ENCODE data around the gene SLC25A47. TPM values are rescaled to one million over a fixed set of nuclear protein-coding genes. Genes with fewer than 3 reads are reported as not detected.

SLC25A47 gene
- polyA plus RNA-seq, 3 donors, result not detected

DNA sequence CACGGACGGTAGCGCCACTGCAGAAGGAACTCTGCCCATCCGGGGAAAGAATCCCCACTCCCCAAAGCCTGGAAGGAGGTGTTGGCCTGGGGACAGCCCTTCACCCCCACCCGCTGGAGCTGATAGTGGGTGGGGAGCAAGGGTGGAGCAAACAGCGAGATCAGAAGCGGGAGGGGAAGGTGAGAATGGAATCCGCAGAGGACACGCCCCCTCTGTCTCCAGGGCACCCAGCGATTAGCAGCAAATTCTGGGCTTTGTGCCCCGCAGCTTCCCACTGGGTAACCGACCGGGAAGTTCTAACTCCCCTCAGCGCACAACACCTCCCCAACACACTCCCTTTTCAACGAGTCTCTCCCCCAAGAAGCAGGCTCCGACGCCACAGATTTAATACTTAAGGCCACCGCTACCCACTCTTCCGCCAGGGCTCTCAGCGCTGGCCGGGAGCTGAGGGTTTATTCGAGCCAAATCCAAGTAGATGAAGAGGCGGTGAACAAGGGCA lies 18.3 kb upstream of the SLC25A47 start:
- Mint-ChIP-seq H3K36me3 (peaks cover 0 to 4% of the 10 kb centered on the region in 2 donors), H3K4me3 (peak overlapping the region; percentile 93 to 94), H3K4me1 (peaks cover 49% of the 10 kb centered on the region), H3K27me3 (ENCODE audit: low read depth in 3 of 3) (peaks cover 9 to 18% (median 10%) of the 10 kb centered on the region in 3 donors), H3K9me3 (peaks cover 0 to 4% (median 0%) of the 10 kb centered on the region in 7 donors), H3K27ac (peak overlapping the region in 6 of 7 donors; percentile 65 to 87 (median 70))
- intact Hi-C loops (cut with micrococcal nuclease), result loop anchor here in 1 of 2 donors (5.0 kb wide), 3 partner anchors 37 to 72 kb away; partner anchors contain the start of gene WDR25
- no peaks in the 10 kb centered on the region for H3K27me3 ChIP-seq (ENCODE audit: control insufficient read depth in 2 of 2, insufficient read depth in 2 of 2, low read length in 2 of 2)
- H3K4me1 ChIP-seq (ENCODE audit: control insufficient read depth in 1 of 2, insufficient read depth in 2 of 2, low read length in 2 of 2), result peaks cover 40 to 51% of the 10 kb centered on the region in 2 donors
- H3K79me2 ChIP-seq (ENCODE audit: insufficient read depth, low read length), result peaks cover 33% of the 10 kb centered on the region
- peak overlapping the region; percentile 19 for H2AFZ ChIP-seq (ENCODE audit: insufficient read depth, low read depth, low read length, poor library complexity, severe bottlenecking)
- TF ChIP-seq, protein P1, sequence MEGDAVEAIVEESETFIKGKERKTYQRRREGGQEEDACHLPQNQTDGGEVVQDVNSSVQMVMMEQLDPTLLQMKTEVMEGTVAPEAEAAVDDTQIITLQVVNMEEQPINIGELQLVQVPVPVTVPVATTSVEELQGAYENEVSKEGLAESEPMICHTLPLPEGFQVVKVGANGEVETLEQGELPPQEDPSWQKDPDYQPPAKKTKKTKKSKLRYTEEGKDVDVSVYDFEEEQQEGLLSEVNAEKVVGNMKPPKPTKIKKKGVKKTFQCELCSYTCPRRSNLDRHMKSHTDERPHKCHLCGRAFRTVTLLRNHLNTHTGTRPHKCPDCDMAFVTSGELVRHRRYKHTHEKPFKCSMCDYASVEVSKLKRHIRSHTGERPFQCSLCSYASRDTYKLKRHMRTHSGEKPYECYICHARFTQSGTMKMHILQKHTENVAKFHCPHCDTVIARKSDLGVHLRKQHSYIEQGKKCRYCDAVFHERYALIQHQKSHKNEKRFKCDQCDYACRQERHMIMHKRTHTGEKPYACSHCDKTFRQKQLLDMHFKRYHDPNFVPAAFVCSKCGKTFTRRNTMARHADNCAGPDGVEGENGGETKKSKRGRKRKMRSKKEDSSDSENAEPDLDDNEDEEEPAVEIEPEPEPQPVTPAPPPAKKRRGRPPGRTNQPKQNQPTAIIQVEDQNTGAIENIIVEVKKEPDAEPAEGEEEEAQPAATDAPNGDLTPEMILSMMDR (IDR thresholded peaks at IDR 0.05), result no peak
- H4K20me1 ChIP-seq (ENCODE audit: insufficient read depth, low read length), result peaks cover 17% of the 10 kb centered on the region
- peak overlapping the region; percentile 93 for H3K4me2 ChIP-seq (replicated peaks; ENCODE audit: extremely low read depth, low read length, poor library complexity, severe bottlenecking)
- no peaks in the 10 kb centered on the region for H3K36me3 ChIP-seq (replicated peaks in 1 of 2; ENCODE audit: control insufficient read depth in 1 of 2, insufficient read depth in 2 of 2, low read length in 2 of 2)
- 0% methylated on average over 10 of the region's 23 CpGs for WGBS (ENCODE audit: insufficient coverage)
- H3K27ac ChIP-seq (ENCODE audit: low read depth in 1 of 2, low read length in 2 of 2), result no peak overlapping the region
- no peaks in the 10 kb centered on the region for H3K9me3 ChIP-seq (replicated peaks in 1 of 2; ENCODE audit: control insufficient read depth in 1 of 2, insufficient read depth in 1 of 2, low read length in 2 of 2)
- peak overlapping the region; percentile 54 to 81 (median 71) for H3K4me3 ChIP-seq (replicated peaks in 1 of 3; ENCODE audit: low read depth in 2 of 3, low read length in 3 of 3)
- peak in 1 of 3 donors; percentile 9 for DNase-seq
- H3K9ac ChIP-seq (ENCODE audit: insufficient read depth, low read length, poor library complexity, severe bottlenecking), result peak overlapping the region; percentile 39

DNA sequence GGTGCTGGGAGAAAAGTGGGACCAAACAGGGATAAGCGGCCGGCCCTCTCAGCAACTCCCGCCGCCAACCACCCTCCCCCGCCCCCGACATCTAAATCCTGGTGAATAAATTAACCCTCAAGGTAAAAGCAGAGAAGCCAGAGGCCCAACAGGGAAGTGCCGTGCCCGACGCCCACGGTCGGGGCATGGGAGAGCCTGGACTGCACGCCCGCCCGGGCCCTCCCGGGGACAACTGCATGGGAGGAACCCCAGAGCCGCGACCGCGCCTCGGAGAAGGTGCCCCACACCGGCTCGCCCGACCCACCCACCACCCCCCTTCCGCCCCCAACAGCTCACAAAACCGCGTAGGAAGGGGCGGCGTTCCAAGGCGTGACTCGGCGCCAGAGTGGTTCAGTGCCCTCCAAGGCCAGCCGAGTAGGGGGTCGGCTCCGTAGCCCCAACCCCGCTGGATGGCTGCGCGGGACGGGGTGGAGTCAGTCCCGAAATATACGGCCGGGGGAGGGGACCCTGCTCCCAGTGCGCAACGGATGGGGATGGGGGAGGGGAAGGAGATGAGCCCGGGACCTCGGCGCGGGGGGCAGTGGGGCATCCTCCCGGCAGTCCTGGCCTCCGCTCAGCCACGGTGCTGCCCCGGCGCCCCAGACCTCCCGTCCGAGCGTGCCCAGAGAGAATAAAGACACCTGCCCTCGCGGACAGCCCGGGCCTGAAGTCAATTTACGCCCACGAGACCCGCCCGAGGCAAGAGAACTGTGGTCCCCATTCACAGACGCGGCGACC lies 17.6 kb upstream of the SLC25A47 start:
- TF ChIP-seq, protein P1 (IDR thresholded peaks at IDR 0.05), result no peak

More for the DNA sequence above, 17.6 kb upstream of the SLC25A47 start:
- Mint-ChIP-seq H3K4me1 (peaks cover 49% of the 10 kb centered on the region), H3K4me3 (peak overlapping the region; percentile 93 to 94), H3K9me3 (peaks cover 0 to 4% (median 0%) of the 10 kb centered on the region in 7 donors), H3K36me3 (peaks cover 0 to 4% of the 10 kb centered on the region in 2 donors), H3K27me3 (ENCODE audit: low read depth in 3 of 3) (peaks cover 8 to 18% (median 9%) of the 10 kb centered on the region in 3 donors), H3K27ac (peak overlapping the region in 6 of 7 donors; percentile 65 to 87 (median 70))
- Histone ChIP-seq H3K4me2 (replicated peaks; ENCODE audit: extremely low read depth, low read length, poor library complexity, severe bottlenecking) (peak overlapping the region; percentile 93), H4K20me1 (ENCODE audit: insufficient read depth, low read length) (peaks cover 17% of the 10 kb centered on the region), H3K27me3 (ENCODE audit: control insufficient read depth in 2 of 2, insufficient read depth in 2 of 2, low read length in 2 of 2) (no peaks in the 10 kb centered on the region), H3K36me3 (replicated peaks in 1 of 2; ENCODE audit: control insufficient read depth in 1 of 2, insufficient read depth in 2 of 2, low read length in 2 of 2) (no peaks in the 10 kb centered on the region), H3K27ac (ENCODE audit: low read depth in 1 of 2, low read length in 2 of 2) (peak overlapping the region in 1 of 2 donors; percentile 59), H3K4me1 (ENCODE audit: control insufficient read depth in 1 of 2, insufficient read depth in 2 of 2, low read length in 2 of 2) (peaks cover 40 to 51% of the 10 kb centered on the region in 2 donors), H2AFZ (ENCODE audit: insufficient read depth, low read depth, low read length, poor library complexity, severe bottlenecking) (peak overlapping the region; percentile 71), H3K9me3 (replicated peaks in 1 of 2; ENCODE audit: control insufficient read depth in 1 of 2, insufficient read depth in 1 of 2, low read length in 2 of 2) (no peaks in the 10 kb centered on the region), H3K9ac (ENCODE audit: insufficient read depth, low read length, poor library complexity, severe bottlenecking) (peak overlapping the region; percentile 84), H3K79me2 (ENCODE audit: insufficient read depth, low read length) (peaks cover 33% of the 10 kb centered on the region), H3K4me3 (replicated peaks in 1 of 3; ENCODE audit: low read depth in 2 of 3, low read length in 3 of 3) (peak overlapping the region; percentile 54 to 81 (median 71))
- WGBS (ENCODE audit: insufficient coverage), result under 1% methylated on average over 51 of the region's 65 CpGs
- DNase-seq, result peak; percentile 18 to 41 (median 39)
- intact Hi-C loops (cut with micrococcal nuclease), result loop anchor here (2.0 to 5.0 kb wide), 4 partner anchors 37 to 72 kb away; partner anchors contain the start of gene WDR25 (in 2 of the 2)
